Breast epithelium (tissue), 3 donors: Measurements from ENCODE around the gene NELL2.

ENCODE experiments used
- CTCF ChIP-seq, 3 donors: fragments of 450-650 bp; IDR thresholded peaks; one replicate each; pipeline ENCODE4 v1.5.1; 2016 to 2017; ENCODE audit warnings: antibody characterized with exemption in 3 of 3, mild to moderate bottlenecking in 3 of 3, moderate library complexity in 3 of 3
- POLR2A ChIP-seq: fragments of 450-650 bp; IDR thresholded peaks from one replicate; pipeline ENCODE4 v1.6.1; 2016; ENCODE audit warnings: antibody characterized with exemption, mild to moderate bottlenecking, moderate library complexity
- POLR2AphosphoS5 ChIP-seq, 3 donors: sonication (generic); formaldehyde crosslinking; IDR thresholded peaks; one replicate each; pipeline ENCODE4 v1.6.1; 2017; ENCODE audit warnings: antibody characterized with exemption in 3 of 3

- TF ChIP-seq POLR2A (no peak), CTCF (IDR thresholded peaks at IDR 0.05) (no peak), POLR2AphosphoS5 (IDR thresholded peaks at IDR 0.05) (no peak)
These were observed 5.1 kb upstream of the NELL2 start for GRCh38 chr12:44881197-44881596.
